Activated naive CD8-positive, alpha-beta T cell treated with anti-CD3 and anti-CD28 coated beads, Interleukin-2, amount 10 ng/mL, durations not matched to agents 7 days and 5 days (primary cell): ENCODE data around the gene SMPD2. TPM values are rescaled to one million over a fixed set of nuclear protein-coding genes. Genes with fewer than 3 reads are reported as not detected.
"Not testable (repeated sequence)": the region's sequence is repeated elsewhere in the genome, so short reads cannot be mapped to it uniquely, and the experiment has no call there.

ENCODE experiments used
- ATAC-seq: fragments of 150-1000 bp; cut with Tn5 transposase; one replicate; pipeline ENCODE4 v1.10.0; 2021; ENCODE audit warnings: low read depth, moderate library complexity
- POLR2A ChIA-PET: fragments of 350-600 bp; sonication (Branson Sonifier 250); formaldehyde crosslinking; loops from one replicate; lab custom pipeline; 2021; ENCODE audit warnings: antibody characterized with exemption; lab: Charles Lee
- DNase-seq: peaks from one replicate; pipeline ENCODE4 v3.0.0; 2021
- H3K27ac Mint-ChIP-seq: one replicate; pipeline ENCODE4 v1.8.0; 2022; ENCODE audit warnings: mild to moderate bottlenecking, mixed read lengths
- H3K27me3 Mint-ChIP-seq: one replicate; pipeline ENCODE4 v1.8.0; 2022; ENCODE audit warnings: mild to moderate bottlenecking, moderate library complexity, mixed read lengths
- H3K36me3 Mint-ChIP-seq: one replicate; pipeline ENCODE4 v1.8.0; 2021; ENCODE audit warnings: mild to moderate bottlenecking, mixed read lengths
- H3K4me1 Mint-ChIP-seq: one replicate; pipeline ENCODE4 v1.8.0; 2021; ENCODE audit warnings: mixed read lengths
- H3K4me3 Mint-ChIP-seq: one replicate; pipeline ENCODE4 v1.8.0; 2022; ENCODE audit warnings: mild to moderate bottlenecking, moderate library complexity, mixed read lengths
- H3K9me3 Mint-ChIP-seq: one replicate; pipeline ENCODE4 v1.8.0; 2021; ENCODE audit warnings: mixed read lengths
- total RNA-seq, 2 experiments: library from RNA; stranded (reverse); gene quantifications; one replicate each; pipeline ENCODE4 v1.2.3, GENCODE V29; 2021

The SMPD2 gene
- total RNA-seq, 2 experiments from 2014 or later: 15.6 to 16.6 TPM

- DNase-seq (no peak), ATAC-seq (no peak)
- Mint-ChIP-seq H3K9me3 (peaks cover under 1% of the 10 kb centered on the region), H3K27ac (peak overlapping the region; percentile 64), H3K27me3 (no peaks in the 10 kb centered on the region), H3K36me3 (peaks cover 10% of the 10 kb centered on the region), H3K4me3 (peak overlapping the region; percentile 63), H3K4me1 (peaks cover 42% of the 10 kb centered on the region)
- POLR2A ChIA-PET: interaction anchor here (0.5 to 7.7 kb wide), 7 partner anchors 14 to 1517 kb away, joined by 3 to 92 read pairs (median 4); partner anchors contain the start of genes CD164, PPIL6, SMPD2 and ZBTB24
Measured at GRCh38 chr6:109456710-109457561, 16.4 kb downstream of the SMPD2 start.

GRCh38 chr6:109457562-109457996 lies 17.1 kb downstream of the SMPD2 start:
- H3K4me3 Mint-ChIP-seq: peak overlapping the region; percentile 22
- ATAC-seq: no peak
- DNase-seq: no peak
- H3K27ac Mint-ChIP-seq: peak overlapping the region; percentile 7
- H3K36me3 Mint-ChIP-seq: peaks cover 16% of the 10 kb centered on the region
- POLR2A ChIA-PET: interaction anchor here (0.5 to 7.7 kb wide), 5 partner anchors 15 to 1517 kb away, joined by 3 to 92 read pairs (median 16); partner anchors contain the start of genes CD164, PPIL6, SMPD2 and ZBTB24
- no peaks in the 10 kb centered on the region for H3K27me3 Mint-ChIP-seq
- peaks cover 1% of the 10 kb centered on the region for H3K9me3 Mint-ChIP-seq
- H3K4me1 Mint-ChIP-seq: peaks cover 44% of the 10 kb centered on the region

- POLR2A ChIA-PET: interaction anchor here (0.8 to 7.7 kb wide), 8 partner anchors 11 to 76 kb away, joined by 3 to 92 read pairs (median 4); partner anchors contain the start of genes CD164 and ZBTB24
- peak; percentile 34 for ATAC-seq
Measured at GRCh38 chr6:109458774-109459531, 18.4 kb downstream of the SMPD2 start.

GRCh38 chr6:109460161-109460829 lies 19.8 kb downstream of the SMPD2 start:
- H3K27me3 Mint-ChIP-seq: no peaks in the 10 kb centered on the region
- H3K4me1 Mint-ChIP-seq: peaks cover 42% of the 10 kb centered on the region
- no peak overlapping the region for H3K4me3 Mint-ChIP-seq
- ATAC-seq (no peak), DNase-seq (no peak)
- no peak overlapping the region for H3K27ac Mint-ChIP-seq
- POLR2A ChIA-PET: interaction anchor here (0.6 to 7.7 kb wide), 4 partner anchors 9 to 79 kb away, joined by 5 to 92 read pairs (median 8); partner anchors contain the start of genes PPIL6, SMPD2 and ZBTB24
- H3K9me3 Mint-ChIP-seq: peaks cover 1% of the 10 kb centered on the region
- peaks cover 30% of the 10 kb centered on the region for H3K36me3 Mint-ChIP-seq

More at GRCh38 chr6:109458774-109459531, 18.4 kb downstream of the SMPD2 start:
- no peak for DNase-seq
- H3K27ac Mint-ChIP-seq: peak overlapping the region; percentile 76
- H3K4me1 Mint-ChIP-seq: peaks cover 40% of the 10 kb centered on the region
- no peaks in the 10 kb centered on the region for H3K27me3 Mint-ChIP-seq
- peak overlapping the region; percentile 36 for H3K4me3 Mint-ChIP-seq
- H3K9me3 Mint-ChIP-seq: peaks cover 1% of the 10 kb centered on the region
- H3K36me3 Mint-ChIP-seq: peaks cover 22% of the 10 kb centered on the region

- Mint-ChIP-seq H3K36me3 (peaks cover 34% of the 10 kb centered on the region), H3K4me1 (peaks cover 45% of the 10 kb centered on the region)
- POLR2A ChIA-PET: interaction anchor here (0.6 kb wide), 1 partner anchor 13 kb away, joined by 4 read pairs; no protein-coding TSS in a partner anchor
- H3K27me3 Mint-ChIP-seq, H3K9me3 Mint-ChIP-seq, H3K27ac Mint-ChIP-seq, H3K4me3 Mint-ChIP-seq, DNase-seq, ATAC-seq: not testable (repeated sequence)
Measured at GRCh38 chr6:109461205-109461604, 20.7 kb downstream of the SMPD2 start.

- POLR2A ChIA-PET: no interaction called here
- H3K4me3 Mint-ChIP-seq: no peak overlapping the region
- no peak for DNase-seq
- H3K36me3 Mint-ChIP-seq: peaks cover 34% of the 10 kb centered on the region
- H3K27me3 Mint-ChIP-seq: no peaks in the 10 kb centered on the region
- H3K27ac Mint-ChIP-seq: peak overlapping the region; percentile 46
- no peak for ATAC-seq
- peaks cover 1% of the 10 kb centered on the region for H3K9me3 Mint-ChIP-seq
- peaks cover 38% of the 10 kb centered on the region for H3K4me1 Mint-ChIP-seq
Measured at GRCh38 chr6:109461733-109462526, 21.4 kb downstream of the SMPD2 start.

- Mint-ChIP-seq H3K27ac (no peak overlapping the region), H3K36me3 (peaks cover 56% of the 10 kb centered on the region), H3K27me3 (no peaks in the 10 kb centered on the region), H3K4me3 (no peak overlapping the region), H3K9me3 (peaks cover 1% of the 10 kb centered on the region), H3K4me1 (peaks cover 29% of the 10 kb centered on the region)
- POLR2A ChIA-PET: interaction anchor here (0.8 to 1.5 kb wide), 3 partner anchors 10 to 17 kb away, joined by 3 to 6 read pairs (median 3); partner anchors contain the start of genes MICAL1 and ZBTB24
- ATAC-seq (no peak), DNase-seq (no peak)
Measured at GRCh38 chr6:109465772-109466171, 25.2 kb downstream of the SMPD2 start.

GRCh38 chr6:109466212-109466923 lies 25.8 kb downstream of the SMPD2 start:
- H3K4me3 Mint-ChIP-seq: no peak overlapping the region
- H3K9me3 Mint-ChIP-seq: peaks cover 1% of the 10 kb centered on the region
- POLR2A ChIA-PET: interaction anchor here (0.8 to 1.5 kb wide), 3 partner anchors 11 to 16 kb away, joined by 3 to 6 read pairs (median 3); partner anchors contain the start of genes MICAL1 and ZBTB24
- no peak overlapping the region for H3K27ac Mint-ChIP-seq
- DNase-seq (no peak), ATAC-seq (no peak)
- H3K36me3 Mint-ChIP-seq: peaks cover 58% of the 10 kb centered on the region
- peaks cover 33% of the 10 kb centered on the region for H3K4me1 Mint-ChIP-seq
- no peaks in the 10 kb centered on the region for H3K27me3 Mint-ChIP-seq

GRCh38 chr6:109467696-109468095 lies 27.2 kb downstream of the SMPD2 start:
- H3K27ac Mint-ChIP-seq: peak overlapping the region; percentile 49
- H3K36me3 Mint-ChIP-seq: peaks cover 60% of the 10 kb centered on the region
- peaks cover 39% of the 10 kb centered on the region for H3K4me1 Mint-ChIP-seq
- no peaks in the 10 kb centered on the region for H3K9me3 Mint-ChIP-seq
- no peak overlapping the region for H3K4me3 Mint-ChIP-seq
- no peak for DNase-seq
- ATAC-seq: no peak
- POLR2A ChIA-PET: no interaction called here
- H3K27me3 Mint-ChIP-seq: no peaks in the 10 kb centered on the region

- Mint-ChIP-seq H3K27ac (peak overlapping the region; percentile 59), H3K27me3 (no peaks in the 10 kb centered on the region), H3K4me1 (peaks cover 44% of the 10 kb centered on the region), H3K9me3 (no peaks in the 10 kb centered on the region), H3K36me3 (peaks cover 58% of the 10 kb centered on the region), H3K4me3 (no peak overlapping the region)
- ATAC-seq (no peak), DNase-seq (no peak)
- POLR2A ChIA-PET: interaction anchor here (1.0 to 1.9 kb wide), 6 partner anchors 9 to 28 kb away, joined by 3 to 9 read pairs (median 4); partner anchors contain the start of genes SMPD2 and ZBTB24
Measured at GRCh38 chr6:109469591-109470189, 29.2 kb downstream of the SMPD2 start.
